ENCODE data around the gene ABCC5.
A peak's percentile ranks its signal among the peaks of the same experiment; 100 is the strongest.

Gene ABCC5

DNA sequence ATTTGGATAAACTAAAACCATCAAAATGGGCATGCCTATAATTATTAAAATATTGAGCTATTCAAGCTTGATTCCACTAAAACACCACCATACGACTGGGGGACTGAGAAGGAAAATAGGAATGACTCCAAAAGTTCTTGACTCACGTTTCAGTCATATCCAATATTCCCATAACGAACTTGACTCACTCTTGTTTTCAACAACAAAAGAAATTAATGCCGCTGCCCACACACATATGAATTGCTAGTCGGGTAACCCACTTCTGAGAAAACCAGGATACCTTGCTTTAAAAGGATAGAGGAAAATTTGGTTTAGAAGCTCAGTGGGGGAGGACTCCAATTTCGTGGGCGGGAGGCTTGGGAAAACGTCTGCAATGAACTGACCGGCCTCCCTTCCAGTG lies 40.3 kb upstream of the ABCC5 start:
- Histone ChIP-seq H4K91ac (ENCODE audit: low read length) (no peak overlapping the region), H3K9ac (ENCODE audit: low read length) (no peak overlapping the region), H2BK12ac (ENCODE audit: low read length in 2 of 2) (no peak overlapping the region), H2BK5ac (ENCODE audit: low read depth, low read length, poor library complexity, severe bottlenecking) (no peak overlapping the region), H3K36me3 (ENCODE audit: control insufficient read depth in 1 of 2, insufficient read depth in 2 of 2, low read depth in 1 of 2, low read length in 2 of 2) (no peaks in the 10 kb centered on the region), H3K4me1 (ENCODE audit: control insufficient read depth, insufficient read depth, low read depth, low read length) (no peaks in the 10 kb centered on the region), H2AFZ (ENCODE audit: low read depth, low read length) (no peak overlapping the region), H4K8ac (ENCODE audit: low read length) (no peak overlapping the region), H3K23ac (ENCODE audit: low read length in 2 of 2) (no peak overlapping the region), H2BK15ac (ENCODE audit: low read depth, poor library complexity, severe bottlenecking) (no peak overlapping the region), H3K9me3 (ENCODE audit: control insufficient read depth, low read length) (no peaks in the 10 kb centered on the region), H3K79me1 (replicated peaks; ENCODE audit: low read length, poor library complexity, severe bottlenecking) (no peaks in the 10 kb centered on the region), H2BK120ac (ENCODE audit: low read depth, low read length) (no peak overlapping the region), H3K14ac (ENCODE audit: low read length in 2 of 2) (peak overlapping the region in 1 of 2 experiments; percentile 41), H3K27ac (ENCODE audit: low read length, poor library complexity, severe bottlenecking) (no peak overlapping the region), H3K4ac (ENCODE audit: low read depth in 1 of 2, low read length in 2 of 2) (no peak overlapping the region), H2AK5ac (ENCODE audit: low read length, severe bottlenecking) (no peak overlapping the region), H3K27me3 (ENCODE audit: control insufficient read depth in 1 of 2, insufficient read depth in 1 of 2, low read length in 2 of 2) (peaks cover 29 to 35% of the 10 kb centered on the region in 2 experiments), H3K18ac (ENCODE audit: low read depth in 1 of 2, low read length in 2 of 2) (no peak overlapping the region), H3K4me3 (ENCODE audit: insufficient read depth in 1 of 2, low read depth in 1 of 2, low read length in 2 of 2) (no peak overlapping the region), H3K4me2 (ENCODE audit: low read length, poor library complexity, severe bottlenecking) (no peak overlapping the region)
- DNase-seq = no peak
- WGBS = 75% methylated on average over 9 of the region's 9 CpGs

DNA sequence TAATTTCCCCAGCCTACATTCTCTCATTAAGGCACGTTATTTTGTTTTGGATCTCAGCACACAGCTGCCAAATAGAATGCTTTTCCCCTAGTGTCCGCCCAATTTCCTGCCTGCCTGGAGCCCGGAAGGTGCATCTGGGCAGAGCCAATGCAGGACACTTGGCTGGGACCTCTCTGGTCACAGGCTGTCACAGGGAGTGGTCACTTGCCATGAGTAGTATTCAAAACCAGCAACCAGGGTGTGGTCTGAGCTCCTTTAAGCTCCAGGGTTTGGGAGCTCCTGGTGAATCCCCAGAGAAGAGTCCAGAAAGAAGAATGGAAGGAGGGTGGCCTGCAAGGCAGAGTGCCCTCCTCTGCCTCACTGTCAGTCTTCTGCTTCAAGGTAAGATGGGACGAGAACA lies 35.1 kb upstream of the ABCC5 start, which contains the start of gene HTR3C:
HTR3C (plus strand) TSS at position 281 of the 400 bp plus-strand sequence; CDS start at position 315, 34 bp downstream.
- Histone ChIP-seq H3K23ac (ENCODE audit: low read length in 2 of 2) (no peak within 1 kb of the TSS), H2BK5ac (ENCODE audit: low read depth, low read length, poor library complexity, severe bottlenecking) (no peak within 1 kb of the TSS), H2AK5ac (ENCODE audit: low read length, severe bottlenecking) (no peak within 1 kb of the TSS), H3K9ac (ENCODE audit: low read length) (no peak within 1 kb of the TSS), H3K9me3 (ENCODE audit: control insufficient read depth, low read length) (no peaks in the 10 kb centered on the region), H4K91ac (ENCODE audit: low read length) (no peak within 1 kb of the TSS), H2BK120ac (ENCODE audit: low read depth, low read length) (no peak within 1 kb of the TSS), H3K36me3 (ENCODE audit: control insufficient read depth in 1 of 2, insufficient read depth in 2 of 2, low read depth in 1 of 2, low read length in 2 of 2) (no peaks in the 10 kb centered on the region), H2BK15ac (ENCODE audit: low read depth, poor library complexity, severe bottlenecking) (no peak within 1 kb of the TSS), H3K4me1 (ENCODE audit: control insufficient read depth, insufficient read depth, low read depth, low read length) (no peaks in the 10 kb centered on the region), H3K4ac (ENCODE audit: low read depth in 1 of 2, low read length in 2 of 2) (no peak within 1 kb of the TSS), H3K27ac (ENCODE audit: low read length, poor library complexity, severe bottlenecking) (no peak within 1 kb of the TSS), H2BK12ac (ENCODE audit: low read length in 2 of 2) (no peak within 1 kb of the TSS), H2AFZ (ENCODE audit: low read depth, low read length) (no peak within 1 kb of the TSS), H4K8ac (ENCODE audit: low read length) (no peak within 1 kb of the TSS), H3K27me3 (ENCODE audit: control insufficient read depth in 1 of 2, insufficient read depth in 1 of 2, low read length in 2 of 2) (peaks cover 29 to 31% of the 10 kb centered on the region in 2 experiments), H3K18ac (ENCODE audit: low read depth in 1 of 2, low read length in 2 of 2) (no peak within 1 kb of the TSS), H3K14ac (ENCODE audit: low read length in 2 of 2) (no peak within 1 kb of the TSS), H3K79me1 (replicated peaks; ENCODE audit: low read length, poor library complexity, severe bottlenecking) (no peaks in the 10 kb centered on the region), H3K4me2 (ENCODE audit: low read length, poor library complexity, severe bottlenecking) (no peak within 1 kb of the TSS), H3K4me3 (ENCODE audit: insufficient read depth in 1 of 2, low read depth in 1 of 2, low read length in 2 of 2) (no peak within 1 kb of the TSS)
- 92% methylated on average over 4 of the region's 4 CpGs for WGBS
- no peak for DNase-seq

DNA sequence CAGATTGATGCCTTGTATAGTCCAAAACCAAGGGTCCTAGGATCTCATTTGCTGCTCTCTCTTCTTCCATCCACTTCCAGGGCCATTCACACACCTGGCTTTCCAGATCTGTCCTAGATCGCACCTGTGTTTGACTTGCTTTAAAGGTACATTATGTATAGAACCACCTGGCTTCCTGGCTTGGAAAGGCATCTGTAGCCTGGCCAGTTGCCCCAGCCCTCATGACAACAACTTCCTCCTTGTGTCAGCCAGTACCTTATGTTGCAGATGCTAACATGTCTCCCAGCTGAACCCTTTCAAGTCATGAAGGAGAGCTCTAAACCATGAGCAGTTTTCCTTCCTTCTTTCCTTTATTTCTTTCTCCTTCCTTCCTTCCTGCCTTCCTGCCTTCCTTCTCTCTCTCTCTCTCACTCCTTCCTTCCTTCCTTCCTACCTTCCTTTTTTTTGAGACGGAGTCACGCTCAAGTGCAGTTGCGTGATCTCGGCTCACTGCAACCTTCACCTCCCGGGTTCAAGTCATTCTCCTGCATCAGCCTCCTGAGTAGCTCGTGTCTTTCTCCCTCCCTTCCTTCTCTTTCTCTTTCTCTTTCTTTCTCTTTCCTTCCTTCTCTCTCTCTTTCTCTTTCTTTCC lies 32.6 kb upstream of the ABCC5 start:
- Histone ChIP-seq H3K9me3 (ENCODE audit: control insufficient read depth, low read length) (no peaks in the 10 kb centered on the region), H3K4me1 (ENCODE audit: control insufficient read depth, insufficient read depth, low read depth, low read length) (no peaks in the 10 kb centered on the region), H2BK5ac (ENCODE audit: low read depth, low read length, poor library complexity, severe bottlenecking) (no peak overlapping the region), H2BK15ac (ENCODE audit: low read depth, poor library complexity, severe bottlenecking) (no peak overlapping the region), H3K23ac (ENCODE audit: low read length in 2 of 2) (no peak overlapping the region), H2BK12ac (ENCODE audit: low read length in 2 of 2) (no peak overlapping the region), H2BK120ac (ENCODE audit: low read depth, low read length) (no peak overlapping the region), H4K91ac (ENCODE audit: low read length) (no peak overlapping the region), H2AFZ (ENCODE audit: low read depth, low read length) (no peak overlapping the region), H3K27me3 (ENCODE audit: control insufficient read depth in 1 of 2, insufficient read depth in 1 of 2, low read length in 2 of 2) (peaks cover 25 to 32% of the 10 kb centered on the region in 2 experiments), H4K8ac (ENCODE audit: low read length) (no peak overlapping the region), H3K79me1 (replicated peaks; ENCODE audit: low read length, poor library complexity, severe bottlenecking) (no peaks in the 10 kb centered on the region), H3K4me3 (ENCODE audit: insufficient read depth in 1 of 2, low read depth in 1 of 2, low read length in 2 of 2) (no peak overlapping the region), H3K4ac (ENCODE audit: low read depth in 1 of 2, low read length in 2 of 2) (no peak overlapping the region), H2AK5ac (ENCODE audit: low read length, severe bottlenecking) (no peak overlapping the region), H3K9ac (ENCODE audit: low read length) (no peak overlapping the region), H3K4me2 (ENCODE audit: low read length, poor library complexity, severe bottlenecking) (no peak overlapping the region), H3K14ac (ENCODE audit: low read length in 2 of 2) (no peak overlapping the region), H3K36me3 (ENCODE audit: control insufficient read depth in 1 of 2, insufficient read depth in 2 of 2, low read depth in 1 of 2, low read length in 2 of 2) (no peaks in the 10 kb centered on the region), H3K27ac (ENCODE audit: low read length, poor library complexity, severe bottlenecking) (no peak overlapping the region), H3K18ac (ENCODE audit: low read depth in 1 of 2, low read length in 2 of 2) (no peak overlapping the region)
- WGBS = 92% methylated on average over 7 of the region's 7 CpGs
- DNase-seq = no peak

DNA sequence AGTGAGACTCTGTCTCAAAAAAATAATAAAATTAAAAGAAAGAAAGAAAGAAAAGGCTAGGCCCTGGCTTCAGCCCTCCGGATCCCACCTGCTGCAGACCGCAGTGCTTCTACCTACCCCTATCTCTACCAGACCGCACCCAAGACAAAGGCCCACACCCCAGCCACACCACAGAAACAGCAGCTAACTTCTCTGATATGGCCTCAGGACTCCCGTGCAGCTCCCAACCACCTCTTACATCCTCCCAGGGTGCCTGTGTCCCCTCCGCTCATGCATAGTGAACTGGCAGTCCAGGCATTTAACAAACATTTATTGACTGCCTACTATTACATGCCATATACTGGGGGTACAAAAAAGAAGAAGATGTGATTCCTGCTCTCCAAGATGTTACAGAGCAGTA lies 28.3 kb upstream of the ABCC5 start:
- H3K27me3 ChIP-seq (ENCODE audit: control insufficient read depth in 1 of 2, insufficient read depth in 1 of 2, low read length in 2 of 2) = peaks cover 13 to 20% of the 10 kb centered on the region in 2 experiments
- no peak overlapping the region for H3K9ac ChIP-seq (ENCODE audit: low read length)
- DNase-seq = no peak
- H2AFZ ChIP-seq (ENCODE audit: low read depth, low read length) = no peak overlapping the region
- H2AK5ac ChIP-seq (ENCODE audit: low read length, severe bottlenecking) = no peak overlapping the region
- H2BK5ac ChIP-seq (ENCODE audit: low read depth, low read length, poor library complexity, severe bottlenecking) = no peak overlapping the region
- no peak overlapping the region for H3K4me2 ChIP-seq (ENCODE audit: low read length, poor library complexity, severe bottlenecking)
- no peak overlapping the region for H3K23ac ChIP-seq (ENCODE audit: low read length in 2 of 2)
- no peak overlapping the region for H3K27ac ChIP-seq (ENCODE audit: low read length, poor library complexity, severe bottlenecking)
- 94% methylated on average over 4 of the region's 5 CpGs for WGBS
- H3K4ac ChIP-seq (ENCODE audit: low read depth in 1 of 2, low read length in 2 of 2) = no peak overlapping the region
- no peaks in the 10 kb centered on the region for H3K4me1 ChIP-seq (ENCODE audit: control insufficient read depth, insufficient read depth, low read depth, low read length)
- H3K14ac ChIP-seq (ENCODE audit: low read length in 2 of 2) = no peak overlapping the region
- no peak overlapping the region for H2BK120ac ChIP-seq (ENCODE audit: low read depth, low read length)
- no peak overlapping the region for H4K91ac ChIP-seq (ENCODE audit: low read length)
- H3K9me3 ChIP-seq (ENCODE audit: control insufficient read depth, low read length) = no peaks in the 10 kb centered on the region
- H2BK12ac ChIP-seq (ENCODE audit: low read length in 2 of 2) = no peak overlapping the region
- H3K79me1 ChIP-seq (replicated peaks; ENCODE audit: low read length, poor library complexity, severe bottlenecking) = no peaks in the 10 kb centered on the region
- no peak overlapping the region for H4K8ac ChIP-seq (ENCODE audit: low read length)
- no peak overlapping the region for H3K18ac ChIP-seq (ENCODE audit: low read depth in 1 of 2, low read length in 2 of 2)
- H3K4me3 ChIP-seq (ENCODE audit: insufficient read depth in 1 of 2, low read depth in 1 of 2, low read length in 2 of 2) = no peak overlapping the region
- H3K36me3 ChIP-seq (ENCODE audit: control insufficient read depth in 1 of 2, insufficient read depth in 2 of 2, low read depth in 1 of 2, low read length in 2 of 2) = no peaks in the 10 kb centered on the region
- H2BK15ac ChIP-seq (ENCODE audit: low read depth, poor library complexity, severe bottlenecking) = no peak overlapping the region
